Spleen (tissue), 11 donors: ENCODE data around the gene KLHL20. TPM values are rescaled to one million over a fixed set of nuclear protein-coding genes. Genes with fewer than 3 reads are reported as not detected.

Source experiments
- DNase-seq: peaks from one replicate; pipeline ENCODE4 v3.0.0-alpha.2; 2020
- H3K27ac ChIP-seq, 8 donors: fragments of 200-600 bp; sonication (generic) in 7 of 8; 1 replicate in 4 of 8; 2 replicates in 4 of 8; pipeline versions ENCODE4 v1.5.0 to v1.8.0; 2016 to 2021; ENCODE audit warnings: inconsistent platforms in 4 of 8, mild to moderate bottlenecking in 4 of 8, moderate library complexity in 1 of 8
- H3K27me3 ChIP-seq, 7 donors: fragments of 200-600 bp; sonication (generic) in 6 of 7; replicated peaks in 1 of 7; 1 replicate in 4 of 7; 2 replicates in 3 of 7; pipeline versions ENCODE4 v1.5.0 to v1.8.0; 2016 to 2021; ENCODE audit warnings: inconsistent platforms in 3 of 7, mild to moderate bottlenecking in 1 of 7
- H3K36me3 ChIP-seq, 6 donors: fragments of 200-600 bp; sonication (generic) in 5 of 6; 1 replicate in 4 of 6; 2 replicates in 2 of 6; pipeline versions ENCODE4 v1.5.0 to v1.8.0; 2016 to 2021; ENCODE audit warnings: inconsistent platforms in 2 of 6
- H3K4me1 ChIP-seq, 6 donors: fragments of 200-600 bp; sonication (generic) in 5 of 6; 1 replicate in 3 of 6; 2 replicates in 3 of 6; pipeline versions ENCODE4 v1.5.0 to v1.8.0; 2016 to 2021; ENCODE audit warnings: inconsistent platforms in 3 of 6
- H3K4me3 ChIP-seq, 8 donors: fragments of 200-600 bp; sonication (generic) in 7 of 8; 1 replicate in 4 of 8; 2 replicates in 4 of 8; pipeline versions ENCODE4 v1.5.0 to v1.8.0; 2016 to 2021; ENCODE audit warnings: inconsistent platforms in 4 of 8, mild to moderate bottlenecking in 4 of 8, moderate library complexity in 2 of 8
- H3K9me3 ChIP-seq, 8 donors: fragments of 200-600 bp; sonication (generic) in 7 of 8; 1 replicate in 4 of 8; 2 replicates in 4 of 8; pipeline versions ENCODE4 v1.5.0 to v1.8.0; 2016 to 2021; ENCODE audit warnings: inconsistent platforms in 4 of 8
- CTCF ChIP-seq, 11 experiments: fragments of 200-600 bp in 7 of 11; fragments of 450-650 bp in 4 of 11; sonication (generic) in 4 of 11; IDR thresholded peaks in 8 of 11; conservative IDR thresholded peaks in 3 of 11; 1 replicate in 7 of 11; 2 replicates in 4 of 11; pipeline versions ENCODE4 v1.4.0 to v1.8.0; 2016 to 2021; ENCODE audit warnings: antibody characterized with exemption in 11 of 11, inconsistent platforms in 4 of 11, mild to moderate bottlenecking in 1 of 11
- POLR2A ChIP-seq, 3 donors: fragments of 450-650 bp; IDR thresholded peaks; one replicate each; pipeline ENCODE4 v1.5.1; 2017; ENCODE audit warnings: antibody characterized with exemption in 3 of 3, mild to moderate bottlenecking in 1 of 3
- POLR2AphosphoS5 ChIP-seq, 3 donors: sonication (generic); formaldehyde crosslinking; IDR thresholded peaks; one replicate each; pipeline ENCODE4 v1.5.1; 2017; ENCODE audit warnings: antibody characterized with exemption in 3 of 3
- WGBS, 5 donors: extraction: QIAGEN DNeasy Blood & Tissue Kit in 3 of 5; methylation state at CpG; one replicate each; pipeline versions ENCODE4 v1.1.5 to v1.1.7; 2013 to 2018; 5-methylcytosine and 5-hydroxymethylcytosine counted together
- intact Hi-C: fragments of 100-400 bp; cut with DNase I; formaldehyde crosslinking; loops from one replicate; pipeline ENCODE4 v1.15.0; 2023; ENCODE audit warnings: low total_unique reads
- polyA plus RNA-seq, 3 donors: library from polyadenylated mRNA; stranded (reverse); fragments of 200-250 nt; gene quantifications; one replicate each; pipeline ENCODE4 v1.2.1, GENCODE V29; 2013
- small RNA-seq, 4 donors: library from RNA; depleted of rRNA; stranded (forward); fragments of <200 nt; gene quantifications; one replicate each; pipeline ENCODE3, GENCODE V24; 2016
- total RNA-seq, 7 donors: library from RNA; depleted of rRNA in 3 of 7; stranded (reverse); fragments of >200 nt in 3 of 7; fragmentation: NEBNext Ultra II Directional in 4 of 7; extraction: Animal tissue kit (Norgen Biotek cat#: 25700) in 4 of 7; gene quantifications; one replicate each; pipeline versions ENCODE4 v1.1.0 to v1.2.1, GENCODE V29; 2016 to 2021
- donor health status: healthy with polysubstance abuse.
- donor health status: DM: no; HTN: no; CAD: no; lungs with moderate emphysema.
- donor health status: DM: no; HTN: no; CAD: no.
- donor health status: Bipolar disorder and iron deficiency.
- donor health status: healthy.
- donor health status: DM: no; HTN: no; CAD: no.
- donor health status: DM: yes; HTN: yes; CAD: no.

The KLHL20 gene
- total and polyA plus RNA-seq, 10 donors = 4.1 to 36.3 (median 27.9) TPM

GRCh38 chr1:173827611-173828010 is 112.8 kb downstream of the KLHL20 start:
- H3K27ac ChIP-seq = no peak overlapping the region
- WGBS, 5 donors = 58 to 96% (median 75%) methylated on average over 2 of the region's 2 CpGs
- H3K9me3 ChIP-seq = no peaks in the 10 kb centered on the region
- no peak for DNase-seq
- intact Hi-C loops = loop anchor here (5.0 kb wide), 1 partner anchor 1085 kb away; no protein-coding TSS in a partner anchor
- H3K27me3 ChIP-seq = no peaks in the 10 kb centered on the region
- peaks cover 11 to 50% (median 41%) of the 10 kb centered on the region in 6 donors for H3K4me1 ChIP-seq
- no peak overlapping the region for H3K4me3 ChIP-seq
- peaks cover 0 to 41% (median 23%) of the 10 kb centered on the region in 6 donors for H3K36me3 ChIP-seq
- no peak for TF ChIP-seq POLR2A (IDR thresholded peaks at IDR 0.05)
- TF ChIP-seq POLR2AphosphoS5 (IDR thresholded peaks at IDR 0.05) = no peak
- TF ChIP-seq CTCF (IDR thresholded peaks at IDR 0.05 in 8 of 11, conservative IDR thresholded peaks at IDR 0.05 in 3 of 11) = no peak

- Histone ChIP-seq H3K36me3 (peaks cover 0 to 92% (median 65%) of the 10 kb centered on the region in 6 donors), H3K4me3 (no peak overlapping the region), H3K27ac (no peak overlapping the region), H3K9me3 (no peaks in the 10 kb centered on the region), H3K4me1 (peaks cover 0 to 8% (median 4%) of the 10 kb centered on the region in 6 donors), H3K27me3 (no peaks in the 10 kb centered on the region)
- TF ChIP-seq CTCF (IDR thresholded peaks at IDR 0.05 in 8 of 11, conservative IDR thresholded peaks at IDR 0.05 in 3 of 11) = no peak
- no peak for TF ChIP-seq POLR2A (IDR thresholded peaks at IDR 0.05)
- TF ChIP-seq POLR2AphosphoS5 (IDR thresholded peaks at IDR 0.05) = no peak
- 94 to 100% (median 100%) methylated on average over 1 of the region's 1 CpG for whole genome bisulfite sequencing, 5 donors
- intact Hi-C loops = no loop called here
- DNase-seq = no peak
Observed at GRCh38 chr1:173832748-173833147, 118.0 kb downstream of the KLHL20 start.

Small RNA genes lying within 50 kb of the gene (small RNA-seq; reads per million reads assigned to genes)
- gene BX248409.1 (0 reads per million in 4 donors), gene RF00019 (0 reads per million in 4 donors)

Other genes starting within 250 kb of the KLHL20 start
- 100 to 1,000 TPM; 122 to 197 (median 143) TPM for gene PRDX6, start 237.6 kb upstream of the KLHL20 start, total RNA-seq
- gene PRDX6, start 237.6 kb upstream of the KLHL20 start, polyA plus RNA-seq = 100 to 1,000 TPM; 133 to 240 (median 154) TPM
- 1 to 10 TPM in 3 of 7 donors, under 1 TPM in 3, not detected in 1; 0.29 to 2.0 (median 1.1) TPM for gene SLC9C2, start 111.9 kb upstream of the KLHL20 start, total RNA-seq
- under 1 TPM; 0.03 to 0.48 (median 0.07) TPM for gene SLC9C2, start 111.9 kb upstream of the KLHL20 start, polyA plus RNA-seq
- not detected for gene TEX50, start 79.6 kb upstream of the KLHL20 start, total RNA-seq
- gene TEX50, start 79.6 kb upstream of the KLHL20 start, polyA plus RNA-seq = not detected
- 1 to 10 TPM in 3 of 7 donors, under 1 TPM in 3, not detected in 1; 0.67 to 1.1 (median 0.92) TPM for gene ANKRD45, start 45.1 kb upstream of the KLHL20 start, total RNA-seq
- gene ANKRD45, start 45.1 kb upstream of the KLHL20 start, polyA plus RNA-seq = under 1 TPM; 0.13 to 0.30 (median 0.19) TPM
- gene DARS2, start 109.7 kb downstream of the KLHL20 start, total RNA-seq = 10 to 100 TPM; 12.6 to 23.3 (median 18.2) TPM
- gene DARS2, start 109.7 kb downstream of the KLHL20 start, polyA plus RNA-seq = 1 to 10 TPM; 4.7 to 7.3 (median 6.8) TPM
- 10 to 100 TPM in 2 of 7 donors, 1 to 10 TPM in 5; 4.7 to 22.2 (median 7.9) TPM for gene CENPL, start 109.9 kb downstream of the KLHL20 start, total RNA-seq
- 1 to 10 TPM; 2.4 to 5.7 (median 3.8) TPM for gene CENPL, start 109.9 kb downstream of the KLHL20 start, polyA plus RNA-seq
- 100 to 1,000 TPM; 287 to 382 (median 327) TPM for gene GAS5, start 153.0 kb downstream of the KLHL20 start, total RNA-seq
- gene GAS5, start 153.0 kb downstream of the KLHL20 start, polyA plus RNA-seq = 1,000 to 10,000 TPM in 2 of 3 donors, 100 to 1,000 TPM in 1; 665 to 1,371 (median 1,326) TPM
- 10 to 100 TPM; 16.4 to 29.8 (median 23.4) TPM for gene ZBTB37, start 153.4 kb downstream of the KLHL20 start, total RNA-seq
- 1 to 10 TPM; 1.1 to 2.0 (median 1.3) TPM for gene ZBTB37, start 153.4 kb downstream of the KLHL20 start, polyA plus RNA-seq
- under 1 TPM in 2 of 7 donors, not detected in 5; 0.22 to 0.49 TPM for gene SERPINC1, start 202.3 kb downstream of the KLHL20 start, total RNA-seq
- gene SERPINC1, start 202.3 kb downstream of the KLHL20 start, polyA plus RNA-seq = under 1 TPM in 2 of 3 donors, not detected in 1; 0.10 to 0.12 TPM